ENCODE measurements around the gene MCF2L. TPM values are rescaled to one million over a fixed set of nuclear protein-coding genes. Genes with fewer than 3 reads are reported as not detected.
"Not testable (repeated sequence)": the region's sequence is repeated elsewhere in the genome, so short reads cannot be mapped to it uniquely, and the experiment has no call there.

The MCF2L gene
- total RNA-seq, 1 experiment from 2014 or later, result not detected

GRCh38 chr13:113078902-113079780 lies 110.1 kb downstream of the MCF2L start:
- BruUV-seq (replicated peaks), result no TSS peak
- no peaks in the 10 kb centered on the region for H3K27me3 Mint-ChIP-seq (ENCODE audit: insufficient read depth, unreplicated experiment)
- no peaks in the 10 kb centered on the region for H3K9me3 Mint-ChIP-seq (ENCODE audit: unreplicated experiment)
- no peak for DNase-seq (ENCODE audit: unreplicated experiment)
- intact Hi-C loops (cut with micrococcal nuclease), result no loop called here
- H3K4me1 Mint-ChIP-seq (ENCODE audit: insufficient read depth, unreplicated experiment), result no peaks in the 10 kb centered on the region
- ChIA-PET POLR2A (no interaction called here), CTCF (no interaction called here)
- TF ChIP-seq CTCF (IDR thresholded peaks at IDR 0.05; ENCODE audit: unreplicated experiment), result no peak
- H3K36me3 Mint-ChIP-seq (ENCODE audit: insufficient read depth, unreplicated experiment), result no peaks in the 10 kb centered on the region
- no peak overlapping the region for H3K27ac Mint-ChIP-seq (ENCODE audit: low read depth, unreplicated experiment)
- H3K4me3 Mint-ChIP-seq (ENCODE audit: unreplicated experiment), result no peak overlapping the region

- intact Hi-C loops (cut with micrococcal nuclease); H3K36me3 Mint-ChIP-seq (ENCODE audit: insufficient read depth, unreplicated experiment); CTCF ChIA-PET; H3K4me1 Mint-ChIP-seq (ENCODE audit: insufficient read depth, unreplicated experiment); H3K9me3 Mint-ChIP-seq (ENCODE audit: unreplicated experiment); H3K27me3 Mint-ChIP-seq (ENCODE audit: insufficient read depth, unreplicated experiment); BruUV-seq (replicated peaks); H3K4me3 Mint-ChIP-seq (ENCODE audit: unreplicated experiment); POLR2A ChIA-PET; H3K27ac Mint-ChIP-seq (ENCODE audit: low read depth, unreplicated experiment); DNase-seq (ENCODE audit: unreplicated experiment): not testable (repeated sequence)
Observed at GRCh38 chr13:113079781-113080080, 110.7 kb downstream of the MCF2L start.

- Mint-ChIP-seq H3K4me3 (ENCODE audit: unreplicated experiment) (no peak overlapping the region), H3K27me3 (ENCODE audit: insufficient read depth, unreplicated experiment) (no peaks in the 10 kb centered on the region), H3K9me3 (ENCODE audit: unreplicated experiment) (no peaks in the 10 kb centered on the region), H3K27ac (ENCODE audit: low read depth, unreplicated experiment) (no peak overlapping the region), H3K36me3 (ENCODE audit: insufficient read depth, unreplicated experiment) (no peaks in the 10 kb centered on the region), H3K4me1 (ENCODE audit: insufficient read depth, unreplicated experiment) (no peaks in the 10 kb centered on the region)
- intact Hi-C loops (cut with micrococcal nuclease), result no loop called here
- CTCF ChIA-PET, result no interaction called here
- BruUV-seq (replicated peaks), result no TSS peak
- no peak for DNase-seq (ENCODE audit: unreplicated experiment)
- TF ChIP-seq CTCF (IDR thresholded peaks at IDR 0.05; ENCODE audit: unreplicated experiment), result no peak
- POLR2A ChIA-PET, result no interaction called here
Observed at GRCh38 chr13:113080361-113080831, 111.4 kb downstream of the MCF2L start.

GRCh38 chr13:113080901-113081521 lies 112.0 kb downstream of the MCF2L start:
- POLR2A ChIA-PET, result no interaction called here
- H3K4me3 Mint-ChIP-seq (ENCODE audit: unreplicated experiment), result no peak overlapping the region
- H3K36me3 Mint-ChIP-seq (ENCODE audit: insufficient read depth, unreplicated experiment), result no peaks in the 10 kb centered on the region
- CTCF ChIA-PET, result interaction anchor here (0.6 kb wide), 1 partner anchor 429 kb away, joined by 6 read pairs; no protein-coding TSS in a partner anchor
- TF ChIP-seq CTCF (IDR thresholded peaks at IDR 0.05; ENCODE audit: unreplicated experiment), result no peak
- H3K9me3 Mint-ChIP-seq (ENCODE audit: unreplicated experiment), result no peaks in the 10 kb centered on the region
- H3K27ac Mint-ChIP-seq (ENCODE audit: low read depth, unreplicated experiment), result no peak overlapping the region
- H3K27me3 Mint-ChIP-seq (ENCODE audit: insufficient read depth, unreplicated experiment), result no peaks in the 10 kb centered on the region
- BruUV-seq (replicated peaks), result no TSS peak
- no peak for DNase-seq (ENCODE audit: unreplicated experiment)
- no peaks in the 10 kb centered on the region for H3K4me1 Mint-ChIP-seq (ENCODE audit: insufficient read depth, unreplicated experiment)
- intact Hi-C loops (cut with micrococcal nuclease), result no loop called here
